HepG2 (cell line): Measurements from ENCODE around the gene CCDC142. TPM values are rescaled to one million over a fixed set of nuclear protein-coding genes. Genes with fewer than 3 reads are reported as not detected.

ENCODE experiments used
- ARID2 ChIP-seq: sonication (generic); formaldehyde crosslinking; IDR thresholded peaks from 2 replicates; pipeline ENCODE4 v1.8.1; 2022; ENCODE audit warnings: mild to moderate bottlenecking, missing genetic modification reagents, borderline replicate concordance
- BRCA1 ChIP-seq: sonication (generic); formaldehyde crosslinking; IDR thresholded peaks from 2 replicates; pipeline ENCODE4 v1.4.0; 2020; ENCODE audit warnings: missing genetic modification reagents
- ERF ChIP-seq: IDR thresholded peaks from 2 replicates; pipeline ENCODE4 v1.6.1; 2018; ENCODE audit warnings: missing biosample characterization, missing genetic modification reagents
- ESRRA ChIP-seq: sonication (generic); formaldehyde crosslinking; IDR thresholded peaks from 2 replicates; pipeline ENCODE4 v1.5.1; 2020; ENCODE audit warnings: mild to moderate bottlenecking, low read depth, missing genetic modification reagents
- FOXM1 ChIP-seq: sonication (generic); formaldehyde crosslinking; IDR thresholded peaks from 2 replicates; pipeline ENCODE4 v1.5.0; 2020; ENCODE audit warnings: missing genetic modification reagents
- HMGA1 ChIP-seq: sonication (generic); formaldehyde crosslinking; conservative IDR thresholded peaks from 2 replicates; pipeline ENCODE4 v1.4.0; 2020; ENCODE audit warnings: missing genetic modification reagents
- HNF4A ChIP-seq: sonication (generic); formaldehyde crosslinking; IDR thresholded peaks from 2 replicates; pipeline ENCODE4 v1.4.0; 2020; ENCODE audit warnings: missing genetic modification reagents
- JDP2 ChIP-seq: sonication (generic); formaldehyde crosslinking; IDR thresholded peaks from 2 replicates; pipeline ENCODE4 v1.8.1; 2022; ENCODE audit warnings: missing genetic modification reagents, borderline replicate concordance
- KDM3A ChIP-seq: IDR thresholded peaks from 2 replicates; pipeline ENCODE4 v1.6.1; 2018; ENCODE audit warnings: low read depth, missing compliant biosample characterization
- KLF15 ChIP-seq: sonication (generic); formaldehyde crosslinking; IDR thresholded peaks from 2 replicates; pipeline ENCODE4 v1.8.1; 2023; ENCODE audit warnings: borderline replicate concordance, mild to moderate bottlenecking, inconsistent platforms, missing genetic modification reagents, mixed read lengths
- MYC ChIP-seq: sonication (generic); formaldehyde crosslinking; IDR thresholded peaks from 2 replicates; pipeline ENCODE4 v1.9.0; 2021; ENCODE audit warnings: missing genetic modification reagents, borderline replicate concordance
- NCOA1 ChIP-seq: sonication (generic); formaldehyde crosslinking; IDR thresholded peaks from 2 replicates; pipeline ENCODE4 v1.9.0; 2021; ENCODE audit warnings: missing genetic modification reagents
- NR1H2 ChIP-seq: sonication (generic); formaldehyde crosslinking; IDR thresholded peaks from 2 replicates; pipeline ENCODE4 v1.8.1; 2022; ENCODE audit warnings: low read depth, missing genetic modification reagents, borderline replicate concordance
- PHF20 ChIP-seq: sonication (generic); formaldehyde crosslinking; IDR thresholded peaks from 2 replicates; pipeline ENCODE4 v1.5.0; 2020; ENCODE audit warnings: mild to moderate bottlenecking, missing genetic modification reagents
- SP5 ChIP-seq: IDR thresholded peaks from 2 replicates; pipeline ENCODE4 v1.6.1; 2016; ENCODE audit warnings: low read depth, borderline replicate concordance
- ZBTB21 ChIP-seq: sonication (generic); formaldehyde crosslinking; IDR thresholded peaks from 2 replicates; pipeline ENCODE4 v1.4.0; 2020; ENCODE audit warnings: missing genetic modification reagents
- ZNF296 ChIP-seq: sonication (generic); formaldehyde crosslinking; conservative IDR thresholded peaks from 2 replicates; pipeline ENCODE4 v1.5.0; 2020; ENCODE audit warnings: mild to moderate bottlenecking, missing genetic modification reagents
- ZNF34 ChIP-seq: sonication (generic); formaldehyde crosslinking; IDR thresholded peaks from 2 replicates; pipeline ENCODE4 v1.4.0; 2020; ENCODE audit warnings: mild to moderate bottlenecking, missing genetic modification reagents, borderline replicate concordance
- ZNF557 ChIP-seq: sonication (generic); formaldehyde crosslinking; IDR thresholded peaks from 2 replicates; pipeline ENCODE4 v1.4.0; 2020; ENCODE audit warnings: missing genetic modification reagents
- ZNF569 ChIP-seq: sonication (generic); formaldehyde crosslinking; IDR thresholded peaks from 2 replicates; pipeline ENCODE4 v1.5.0; 2020; ENCODE audit warnings: mild to moderate bottlenecking, missing genetic modification reagents, moderate library complexity, borderline replicate concordance
- ZNF570 ChIP-seq: sonication (generic); formaldehyde crosslinking; IDR thresholded peaks from 2 replicates; pipeline ENCODE4 v1.4.0; 2020; ENCODE audit warnings: mild to moderate bottlenecking, missing genetic modification reagents, borderline replicate concordance
- ZNF652 ChIP-seq: IDR thresholded peaks from 2 replicates; pipeline ENCODE4 v1.6.1; 2016; ENCODE audit warnings: low read depth, borderline replicate concordance
- ZNF678 ChIP-seq: sonication (generic); formaldehyde crosslinking; IDR thresholded peaks from 2 replicates; pipeline ENCODE4 v1.4.0; 2020; ENCODE audit warnings: mild to moderate bottlenecking, missing genetic modification reagents
- ZNF883 ChIP-seq: sonication (generic); formaldehyde crosslinking; IDR thresholded peaks from 2 replicates; pipeline ENCODE4 v1.5.1; 2020; ENCODE audit warnings: mild to moderate bottlenecking, missing genetic modification reagents; ENCODE audit errors: not compliant biosample characterization
- polyA plus RNA-seq, 8 experiments: library from polyadenylated mRNA; depleted of rRNA in 3 of 8; stranded (reverse) in 7 of 8; unstranded in 1 of 8; fragments of >200 nt; fragmentation: Illumina TruSeq in 4 of 8; extraction: Trizol in 4 of 8; gene quantifications; 2 replicates each; pipeline versions ENCODE4 v1.2.1 to v1.2.3, GENCODE V29; 2011 to 2016; ENCODE audit warnings: low read depth in 4 of 8, missing spikeins in 1 of 8, mixed read lengths in 1 of 8; ENCODE audit not compliant: insufficient read depth in 1 of 8
- total RNA-seq, 5 experiments: library from RNA; depleted of rRNA; stranded (reverse); fragments of >200 nt; fragmentation: Illumina TruSeq; extraction: Trizol; gene quantifications; 2 replicates each; pipeline ENCODE4 v1.2.3, GENCODE V29; 2016; ENCODE audit warnings: low read depth in 1 of 5
- TF ChIP-seq, protein P1 (sequence below): sonication (generic); formaldehyde crosslinking; IDR thresholded peaks from 2 replicates; pipeline ENCODE4 v1.5.1; 2020; ENCODE audit warnings: missing genetic modification reagents, mild to moderate bottlenecking, borderline replicate concordance
- TF ChIP-seq, protein P2 (sequence below): IDR thresholded peaks from 2 replicates; pipeline ENCODE4 v1.6.1; 2012; ENCODE audit warnings: low read length, improper control_type of control experiment

CCDC142 gene
- total and polyA plus RNA-seq, 2 of the 13 experiments (the other 11 are each of a cell fraction or from before 2014, with no cell fraction given) = 14.7 to 30.4 TPM

DNA sequence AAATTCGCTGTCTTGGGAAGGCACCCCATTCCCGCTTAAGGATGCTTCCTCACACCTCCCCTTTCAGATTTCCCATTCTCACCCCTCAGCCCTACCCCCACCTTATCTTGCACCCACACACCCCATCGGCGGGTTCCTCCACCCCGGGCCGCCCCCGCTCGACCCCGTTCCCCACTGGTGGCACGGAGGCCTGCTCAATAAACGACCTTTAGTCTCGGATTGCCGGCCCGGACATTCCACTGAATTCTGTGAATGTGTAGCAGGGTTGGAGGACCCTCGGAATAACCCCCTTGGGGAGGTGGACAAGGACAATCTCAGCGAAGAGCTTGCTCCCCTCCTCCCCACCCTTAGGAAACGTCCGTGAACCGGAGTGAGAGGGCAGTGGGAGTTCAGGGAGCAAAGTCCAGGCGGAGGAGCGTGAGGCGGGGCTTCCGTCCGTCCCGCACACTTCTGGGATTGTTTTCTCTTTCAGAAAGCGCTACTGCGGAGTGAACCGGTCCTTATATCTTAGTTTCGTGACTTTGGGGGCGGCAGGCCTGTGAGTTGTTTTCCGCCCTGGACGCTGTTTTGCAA, 19.4 kb upstream of the CCDC142 start (continued):
- TF ChIP-seq, protein P1, sequence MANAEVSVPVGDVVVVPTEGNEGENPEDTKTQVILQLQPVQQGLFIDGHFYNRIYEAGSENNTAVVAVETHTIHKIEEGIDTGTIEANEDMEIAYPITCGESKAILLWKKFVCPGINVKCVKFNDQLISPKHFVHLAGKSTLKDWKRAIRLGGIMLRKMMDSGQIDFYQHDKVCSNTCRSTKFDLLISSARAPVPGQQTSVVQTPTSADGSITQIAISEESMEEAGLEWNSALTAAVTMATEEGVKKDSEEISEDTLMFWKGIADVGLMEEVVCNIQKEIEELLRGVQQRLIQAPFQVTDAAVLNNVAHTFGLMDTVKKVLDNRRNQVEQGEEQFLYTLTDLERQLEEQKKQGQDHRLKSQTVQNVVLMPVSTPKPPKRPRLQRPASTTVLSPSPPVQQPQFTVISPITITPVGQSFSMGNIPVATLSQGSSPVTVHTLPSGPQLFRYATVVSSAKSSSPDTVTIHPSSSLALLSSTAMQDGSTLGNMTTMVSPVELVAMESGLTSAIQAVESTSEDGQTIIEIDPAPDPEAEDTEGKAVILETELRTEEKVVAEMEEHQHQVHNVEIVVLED (CRISPR knock-in tag) = no peak
- TF ChIP-seq JDP2 (CRISPR knock-in tag) = peak; percentile 42; the same call in 1 of the 2 replicates
- TF ChIP-seq ZNF34 (CRISPR knock-in tag) = no peak
- 0 out of 2 replicates have a peak, but pooled peaks have one; percentile 35 for TF ChIP-seq ZNF570 (CRISPR knock-in tag)
- TF ChIP-seq HNF4A (CRISPR knock-in tag) = peak; percentile 99
- peak; percentile 85; the same call in 1 of the 2 replicates for TF ChIP-seq ESRRA (CRISPR knock-in tag)
- peak; percentile 66; the same call in 1 of the 2 replicates for TF ChIP-seq ERF (CRISPR knock-in tag)
- no peak for TF ChIP-seq BRCA1
- peak; percentile 94; the same call in 1 of the 2 replicates for TF ChIP-seq ZNF569 (CRISPR knock-in tag)
- TF ChIP-seq FOXM1 (CRISPR knock-in tag) = no peak
- TF ChIP-seq NR1H2 (CRISPR knock-in tag) = 0 out of 2 replicates have a peak, but pooled peaks have one; percentile 19
- no peak for TF ChIP-seq ZNF296 (CRISPR knock-in tag)
- TF ChIP-seq ARID2 (CRISPR knock-in tag) = no peak
- peak; percentile 10; the same call in 1 of the 2 replicates for TF ChIP-seq KLF15 (CRISPR knock-in tag)
- TF ChIP-seq ZBTB21 = no peak
- no peak for TF ChIP-seq ZNF883 (CRISPR knock-in tag)
- peak; percentile 72; the same call in 1 of the 2 replicates for TF ChIP-seq ZNF557 (CRISPR knock-in tag)
- TF ChIP-seq HMGA1 = no peak
- TF ChIP-seq, protein P2, sequence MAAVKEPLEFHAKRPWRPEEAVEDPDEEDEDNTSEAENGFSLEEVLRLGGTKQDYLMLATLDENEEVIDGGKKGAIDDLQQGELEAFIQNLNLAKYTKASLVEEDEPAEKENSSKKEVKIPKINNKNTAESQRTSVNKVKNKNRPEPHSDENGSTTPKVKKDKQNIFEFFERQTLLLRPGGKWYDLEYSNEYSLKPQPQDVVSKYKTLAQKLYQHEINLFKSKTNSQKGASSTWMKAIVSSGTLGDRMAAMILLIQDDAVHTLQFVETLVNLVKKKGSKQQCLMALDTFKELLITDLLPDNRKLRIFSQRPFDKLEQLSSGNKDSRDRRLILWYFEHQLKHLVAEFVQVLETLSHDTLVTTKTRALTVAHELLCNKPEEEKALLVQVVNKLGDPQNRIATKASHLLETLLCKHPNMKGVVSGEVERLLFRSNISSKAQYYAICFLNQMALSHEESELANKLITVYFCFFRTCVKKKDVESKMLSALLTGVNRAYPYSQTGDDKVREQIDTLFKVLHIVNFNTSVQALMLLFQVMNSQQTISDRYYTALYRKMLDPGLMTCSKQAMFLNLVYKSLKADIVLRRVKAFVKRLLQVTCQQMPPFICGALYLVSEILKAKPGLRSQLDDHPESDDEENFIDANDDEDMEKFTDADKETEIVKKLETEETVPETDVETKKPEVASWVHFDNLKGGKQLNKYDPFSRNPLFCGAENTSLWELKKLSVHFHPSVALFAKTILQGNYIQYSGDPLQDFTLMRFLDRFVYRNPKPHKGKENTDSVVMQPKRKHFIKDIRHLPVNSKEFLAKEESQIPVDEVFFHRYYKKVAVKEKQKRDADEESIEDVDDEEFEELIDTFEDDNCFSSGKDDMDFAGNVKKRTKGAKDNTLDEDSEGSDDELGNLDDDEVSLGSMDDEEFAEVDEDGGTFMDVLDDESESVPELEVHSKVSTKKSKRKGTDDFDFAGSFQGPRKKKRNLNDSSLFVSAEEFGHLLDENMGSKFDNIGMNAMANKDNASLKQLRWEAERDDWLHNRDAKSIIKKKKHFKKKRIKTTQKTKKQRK = no peak
- peak; percentile 64; the same call in 1 of the 2 replicates for TF ChIP-seq MYC (CRISPR knock-in tag)
- TF ChIP-seq NCOA1 (CRISPR knock-in tag) = no peak; the same call in 1 of the 2 replicates
- TF ChIP-seq ZNF652 = 0 out of 2 replicates have a peak, but pooled peaks have one; percentile 13
- peak; percentile 17 for TF ChIP-seq ZNF678
- 0 out of 2 replicates have a peak, but pooled peaks have one; percentile 14 for TF ChIP-seq KDM3A (CRISPR knock-in tag)
- peak; percentile 90 for TF ChIP-seq SP5 (CRISPR knock-in tag)
- TF ChIP-seq PHF20 (CRISPR knock-in tag) = peak; percentile 10
